NCI-H1694 (cell line): ENCODE data around the gene ZNF346.
A peak's percentile ranks its signal among the peaks of the same experiment; 100 is the strongest.

Experiments used
- DNase-seq: peaks from one replicate; lab custom pipeline; 2025; lab: John Stamatoyannopoulos, UW

The ZNF346 gene

GRCh38 chr5:177070536-177071191, 48.2 kb downstream of the ZNF346 start:
- no peak for DNase-seq

- DNase-seq = peak; percentile 93
Measured at GRCh38 chr5:177071666-177072385, 49.3 kb downstream of the ZNF346 start.

GRCh38 chr5:177077335-177077734, 54.8 kb downstream of the ZNF346 start:
- no peak for DNase-seq

- no peak for DNase-seq
Measured at GRCh38 chr5:177079606-177080005, 57.1 kb downstream of the ZNF346 start.

GRCh38 chr5:177080265-177080664, 57.8 kb downstream of the ZNF346 start:
- DNase-seq = no peak

- DNase-seq = no peak
Measured at GRCh38 chr5:177081859-177082258, 59.4 kb downstream of the ZNF346 start.

- no peak for DNase-seq
Measured at GRCh38 chr5:177083357-177083756, 60.9 kb downstream of the ZNF346 start.

GRCh38 chr5:177084175-177084574, 61.7 kb downstream of the ZNF346 start:
- DNase-seq = no peak

- DNase-seq = no peak
Measured at GRCh38 chr5:177085985-177086653, 63.6 kb downstream of the ZNF346 start.

GRCh38 chr5:177086654-177087397, 64.3 kb downstream of the ZNF346 start, which contains the start of gene FGFR4:
FGFR4 (plus strand) TSS chr5:177086915; CDS start chr5:177089603, 2,688 bp downstream.
- no peak for DNase-seq

GRCh38 chr5:177087398-177088005, 65.0 kb downstream of the ZNF346 start:
- DNase-seq = no peak

GRCh38 chr5:177089127-177089526, 66.6 kb downstream of the ZNF346 start:
- no peak for DNase-seq

GRCh38 chr5:177089825-177090641, 67.5 kb downstream of the ZNF346 start:
- no peak for DNase-seq

GRCh38 chr5:177090813-177091212, 68.3 kb downstream of the ZNF346 start:
- no peak for DNase-seq

GRCh38 chr5:177091232-177091631, 68.7 kb downstream of the ZNF346 start:
- DNase-seq = no peak

- no peak for DNase-seq
Measured at GRCh38 chr5:177092178-177093081, 69.9 kb downstream of the ZNF346 start.

GRCh38 chr5:177093082-177093712, 70.7 kb downstream of the ZNF346 start:
- no peak for DNase-seq

GRCh38 chr5:177093803-177094202, 71.3 kb downstream of the ZNF346 start:
- DNase-seq = no peak
